A549 (cell line): ENCODE data around the gene TRAPPC2B.

ENCODE experiments used
- CEBPB ChIP-seq, 2 experiments: fragments of >200 bp in 1 of 2; sonication (Bioruptor Twin) in 1 of 2; formaldehyde crosslinking in 1 of 2; IDR thresholded peaks; 2 replicates each; pipeline ENCODE4 v1.6.1; 2012 to 2016
- CHD2 ChIP-seq: fragments of 150-350 bp; IDR thresholded peaks from 2 replicates; pipeline ENCODE4 v1.6.1; 2014; ENCODE audit warnings: low read length; ENCODE audit not compliant: partially characterized antibody
- CHD4 ChIP-seq: fragments of 200-600 bp; sonication (generic); IDR thresholded peaks from 2 replicates; pipeline ENCODE4 v1.6.1; 2016; ENCODE audit warnings: antibody characterized with exemption, mild to moderate bottlenecking, borderline replicate concordance
- CTCF ChIP-seq: fragments of >200 bp; sonication (Bioruptor Twin); formaldehyde crosslinking; IDR thresholded peaks from 3 replicates; pipeline ENCODE4 v1.5.1; 2016
- HOXA7 ChIP-seq: fragments of 250-450 bp; sonication (Bioruptor Pico); IDR thresholded peaks from 2 replicates; pipeline ENCODE4 v1.5.0; 2020; ENCODE audit warnings: mild to moderate bottlenecking, moderate library complexity
- KDM5A ChIP-seq: fragments of 200-600 bp; sonication (generic); IDR thresholded peaks from 2 replicates; pipeline ENCODE4 v1.6.1; 2016; ENCODE audit warnings: antibody characterized with exemption, mild to moderate bottlenecking
- MYC ChIP-seq: IDR thresholded peaks from 2 replicates; pipeline ENCODE4 v1.6.1; 2012; ENCODE audit warnings: mild to moderate bottlenecking, inconsistent platforms, low read length, improper control_type of control experiment, borderline replicate concordance
- POLR2A ChIP-seq: IDR thresholded peaks from 2 replicates; pipeline ENCODE4 v1.6.1; 2012; ENCODE audit warnings: mild to moderate bottlenecking, low read length
- RCOR1 ChIP-seq: fragments of 150-350 bp; IDR thresholded peaks from 2 replicates; pipeline ENCODE4 v1.6.1; 2014; ENCODE audit warnings: antibody characterized with exemption, low read length, low read depth
- SREBF2 ChIP-seq: fragments of 450-650 bp; IDR thresholded peaks from 2 replicates; pipeline ENCODE4 v1.6.1; 2014; ENCODE audit warnings: mild to moderate bottlenecking, moderate library complexity
- ZFP36 ChIP-seq: fragments of 450-650 bp; IDR thresholded peaks from 2 replicates; pipeline ENCODE4 v1.6.1; 2014; ENCODE audit warnings: borderline replicate concordance; ENCODE audit not compliant: partially characterized antibody
- TF ChIP-seq, protein P1 (sequence below): fragments of 200-600 bp; sonication (generic); IDR thresholded peaks from 2 replicates; pipeline ENCODE4 v1.6.1; 2016; ENCODE audit warnings: antibody characterized with exemption, mild to moderate bottlenecking, moderate library complexity
- TF ChIP-seq, protein P2 (sequence below): fragments of 450-650 bp; IDR thresholded peaks from 2 replicates; pipeline ENCODE4 v1.6.1; 2014; ENCODE audit warnings: antibody characterized with exemption

DNA sequence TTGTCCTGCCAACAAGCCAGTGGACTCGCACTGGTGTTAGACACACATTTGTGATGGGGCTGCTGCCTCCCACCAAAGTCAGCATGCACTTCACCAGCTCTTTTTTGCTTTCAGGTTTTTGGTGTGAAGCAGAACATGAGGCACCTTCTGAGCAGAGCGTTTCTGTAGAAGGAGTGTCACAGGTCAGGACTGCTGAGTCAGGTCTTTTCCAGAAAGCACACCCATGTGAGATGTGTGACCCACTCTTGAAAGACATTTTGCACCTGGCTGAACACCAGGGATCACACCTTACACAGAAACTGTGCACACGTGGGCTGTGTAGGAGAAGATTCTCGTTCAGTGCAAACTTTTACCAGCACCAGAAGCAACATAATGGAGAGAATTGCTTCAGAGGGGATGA is 7.4 kb upstream of the TRAPPC2B start:
- no peak for TF ChIP-seq ZFP36
- TF ChIP-seq CHD2 = no peak
- no peak for TF ChIP-seq CTCF
- no peak for TF ChIP-seq POLR2A
- TF ChIP-seq CEBPB (IDR thresholded peaks at IDR 0.05) = no peak
- TF ChIP-seq CHD4 = no peak
- TF ChIP-seq KDM5A = no peak
- TF ChIP-seq HOXA7 (CRISPR knock-in tag) = no peak
- no peak for TF ChIP-seq SREBF2
- TF ChIP-seq, protein P1, sequence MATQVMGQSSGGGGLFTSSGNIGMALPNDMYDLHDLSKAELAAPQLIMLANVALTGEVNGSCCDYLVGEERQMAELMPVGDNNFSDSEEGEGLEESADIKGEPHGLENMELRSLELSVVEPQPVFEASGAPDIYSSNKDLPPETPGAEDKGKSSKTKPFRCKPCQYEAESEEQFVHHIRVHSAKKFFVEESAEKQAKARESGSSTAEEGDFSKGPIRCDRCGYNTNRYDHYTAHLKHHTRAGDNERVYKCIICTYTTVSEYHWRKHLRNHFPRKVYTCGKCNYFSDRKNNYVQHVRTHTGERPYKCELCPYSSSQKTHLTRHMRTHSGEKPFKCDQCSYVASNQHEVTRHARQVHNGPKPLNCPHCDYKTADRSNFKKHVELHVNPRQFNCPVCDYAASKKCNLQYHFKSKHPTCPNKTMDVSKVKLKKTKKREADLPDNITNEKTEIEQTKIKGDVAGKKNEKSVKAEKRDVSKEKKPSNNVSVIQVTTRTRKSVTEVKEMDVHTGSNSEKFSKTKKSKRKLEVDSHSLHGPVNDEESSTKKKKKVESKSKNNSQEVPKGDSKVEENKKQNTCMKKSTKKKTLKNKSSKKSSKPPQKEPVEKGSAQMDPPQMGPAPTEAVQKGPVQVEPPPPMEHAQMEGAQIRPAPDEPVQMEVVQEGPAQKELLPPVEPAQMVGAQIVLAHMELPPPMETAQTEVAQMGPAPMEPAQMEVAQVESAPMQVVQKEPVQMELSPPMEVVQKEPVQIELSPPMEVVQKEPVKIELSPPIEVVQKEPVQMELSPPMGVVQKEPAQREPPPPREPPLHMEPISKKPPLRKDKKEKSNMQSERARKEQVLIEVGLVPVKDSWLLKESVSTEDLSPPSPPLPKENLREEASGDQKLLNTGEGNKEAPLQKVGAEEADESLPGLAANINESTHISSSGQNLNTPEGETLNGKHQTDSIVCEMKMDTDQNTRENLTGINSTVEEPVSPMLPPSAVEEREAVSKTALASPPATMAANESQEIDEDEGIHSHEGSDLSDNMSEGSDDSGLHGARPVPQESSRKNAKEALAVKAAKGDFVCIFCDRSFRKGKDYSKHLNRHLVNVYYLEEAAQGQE = no peak
- TF ChIP-seq, protein P2, sequence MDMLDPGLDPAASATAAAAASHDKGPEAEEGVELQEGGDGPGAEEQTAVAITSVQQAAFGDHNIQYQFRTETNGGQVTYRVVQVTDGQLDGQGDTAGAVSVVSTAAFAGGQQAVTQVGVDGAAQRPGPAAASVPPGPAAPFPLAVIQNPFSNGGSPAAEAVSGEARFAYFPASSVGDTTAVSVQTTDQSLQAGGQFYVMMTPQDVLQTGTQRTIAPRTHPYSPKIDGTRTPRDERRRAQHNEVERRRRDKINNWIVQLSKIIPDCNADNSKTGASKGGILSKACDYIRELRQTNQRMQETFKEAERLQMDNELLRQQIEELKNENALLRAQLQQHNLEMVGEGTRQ = no peak
- TF ChIP-seq MYC = no peak
- TF ChIP-seq RCOR1 = no peak
